Cardiac muscle cell (in vitro differentiated cells and primary cell): ENCODE measurements around the gene CXXC1. TPM values are rescaled to one million over a fixed set of nuclear protein-coding genes. Genes with fewer than 3 reads are reported as not detected.

Experiments
- DNase-seq, 2 donors: peaks; one replicate each; pipeline versions ENCODE4 v3.0.0 to v3.0.0-alpha.2; 2010 to 2017; ENCODE audit warnings: low read depth in 1 of 2, low spot score in 1 of 2
- H3K27ac ChIP-seq: fragments of 200-600 bp; sonication (generic); 2 replicates; pipeline ENCODE4 v1.5.1; 2016
- H3K27me3 ChIP-seq: fragments of 200-600 bp; sonication (generic); 2 replicates; pipeline ENCODE4 v1.6.0; 2016; ENCODE audit warnings: control low read depth
- H3K36me3 ChIP-seq: fragments of 200-600 bp; sonication (generic); 2 replicates; pipeline ENCODE4 v1.5.1; 2016; ENCODE audit warnings: control low read depth
- H3K4me1 ChIP-seq: fragments of 200-600 bp; sonication (generic); 2 replicates; pipeline ENCODE4 v1.8.1; 2017; ENCODE audit warnings: low read depth, mild to moderate bottlenecking, mixed run types
- H3K4me3 ChIP-seq: fragments of 200-600 bp; sonication (generic); 2 replicates; pipeline ENCODE4 v1.5.1; 2016; ENCODE audit warnings: mild to moderate bottlenecking
- H3K9me3 ChIP-seq: fragments of 200-600 bp; sonication (generic); 2 replicates; pipeline ENCODE4 v1.5.1; 2017; ENCODE audit warnings: low read depth, mild to moderate bottlenecking, control low read depth
- polyA plus RNA-seq: library from polyadenylated mRNA; unstranded; fragments of >200 nt; fragmentation: Nextera tagmentation; extraction: Ambion mirVana; gene quantifications from 2 replicates; pipeline ENCODE4 v1.2.1, GENCODE V29; 2016
- total RNA-seq: library from RNA; depleted of rRNA; stranded (reverse); fragments of >200 nt; gene quantifications from 2 replicates; pipeline ENCODE4 v1.2.3, GENCODE V29; 2016
- TF ChIP-seq, protein P1 (sequence below): IDR thresholded peaks from 2 replicates; pipeline ENCODE4 v1.5.1; 2012; ENCODE audit warnings: low read depth, mild to moderate bottlenecking, low read length

CXXC1 gene
- total and polyA plus RNA-seq, 2 experiments from 2014 or later = 89.1 to 95.6 TPM

- Histone ChIP-seq H3K27ac (no peak overlapping the region), H3K4me1 (no peaks in the 10 kb centered on the region), H3K9me3 (no peaks in the 10 kb centered on the region), H3K36me3 (no peaks in the 10 kb centered on the region), H3K27me3 (no peaks in the 10 kb centered on the region), H3K4me3 (no peak overlapping the region)
- TF ChIP-seq, protein P1, sequence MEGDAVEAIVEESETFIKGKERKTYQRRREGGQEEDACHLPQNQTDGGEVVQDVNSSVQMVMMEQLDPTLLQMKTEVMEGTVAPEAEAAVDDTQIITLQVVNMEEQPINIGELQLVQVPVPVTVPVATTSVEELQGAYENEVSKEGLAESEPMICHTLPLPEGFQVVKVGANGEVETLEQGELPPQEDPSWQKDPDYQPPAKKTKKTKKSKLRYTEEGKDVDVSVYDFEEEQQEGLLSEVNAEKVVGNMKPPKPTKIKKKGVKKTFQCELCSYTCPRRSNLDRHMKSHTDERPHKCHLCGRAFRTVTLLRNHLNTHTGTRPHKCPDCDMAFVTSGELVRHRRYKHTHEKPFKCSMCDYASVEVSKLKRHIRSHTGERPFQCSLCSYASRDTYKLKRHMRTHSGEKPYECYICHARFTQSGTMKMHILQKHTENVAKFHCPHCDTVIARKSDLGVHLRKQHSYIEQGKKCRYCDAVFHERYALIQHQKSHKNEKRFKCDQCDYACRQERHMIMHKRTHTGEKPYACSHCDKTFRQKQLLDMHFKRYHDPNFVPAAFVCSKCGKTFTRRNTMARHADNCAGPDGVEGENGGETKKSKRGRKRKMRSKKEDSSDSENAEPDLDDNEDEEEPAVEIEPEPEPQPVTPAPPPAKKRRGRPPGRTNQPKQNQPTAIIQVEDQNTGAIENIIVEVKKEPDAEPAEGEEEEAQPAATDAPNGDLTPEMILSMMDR = no peak
- no peak for DNase-seq
Measured at GRCh38 chr18:50240080-50240563, 47.4 kb downstream of the CXXC1 start.

GRCh38 chr18:50232419-50232818, 55.1 kb downstream of the CXXC1 start:
- Histone ChIP-seq H3K36me3 (no peaks in the 10 kb centered on the region), H3K4me1 (peaks cover 18% of the 10 kb centered on the region), H3K27ac (peak overlapping the region; percentile 53), H3K27me3 (no peaks in the 10 kb centered on the region), H3K4me3 (no peak overlapping the region), H3K9me3 (no peaks in the 10 kb centered on the region)
- TF ChIP-seq, protein P1 = no peak
- peak in 1 of 2 donors; percentile 36 for DNase-seq

Other genes starting within 250 kb of the CXXC1 start
- gene MYO5B, start 92.5 kb downstream of the CXXC1 start, total RNA-seq = 6.4 and 16.7 TPM in 2 replicates
- 3.0 and 3.4 TPM in 2 replicates for gene MYO5B, start 92.5 kb downstream of the CXXC1 start, polyA plus RNA-seq
- 0.56 and 3.9 TPM in 2 replicates for gene CFAP53, start 21.2 kb downstream of the CXXC1 start, total RNA-seq
- 1.0 and 1.6 TPM in 2 replicates for gene CFAP53, start 21.2 kb downstream of the CXXC1 start, polyA plus RNA-seq
- gene MBD1, start 6.2 kb downstream of the CXXC1 start, total RNA-seq = 113 and 167 TPM in 2 replicates
- 78.9 and 79.7 TPM in 2 replicates for gene MBD1, start 6.2 kb downstream of the CXXC1 start, polyA plus RNA-seq
- 3.0 and 8.5 TPM in 2 replicates for gene SKA1, start 87.4 kb upstream of the CXXC1 start, total RNA-seq
- gene SKA1, start 87.4 kb upstream of the CXXC1 start, polyA plus RNA-seq = 3.3 and 18.3 TPM in 2 replicates